HCT116 (cell line): Measurements from ENCODE around the gene LIPT2. TPM values are rescaled to one million over a fixed set of nuclear protein-coding genes. Genes with fewer than 3 reads are reported as not detected.

ENCODE experiments used
- ATAC-seq: fragments of 200-7000 bp; cut with Tn5 transposase; 2 replicates; pipeline ENCODE4 v1.9.1; 2020; ENCODE audit warnings: mild to moderate bottlenecking, moderate library complexity
- BruUV-seq: library from RNA; stranded (reverse); fragments of 400-500 nt; replicated peaks from 2 replicates; lab custom pipeline; 2021; lab: Mats Ljungman, UMichigan
- CTCF ChIA-PET: fragments of 300-600 bp; sonication (Branson Sonifier 250); formaldehyde crosslinking; loops from one replicate; lab custom pipeline; 2021; ENCODE audit warnings: antibody characterized with exemption; lab: Charles Lee
- POLR2A ChIA-PET: fragments of 300-600, 350-600 bp; sonication (Branson Sonifier 250); formaldehyde crosslinking; loops from one replicate; lab custom pipeline; 2021; ENCODE audit warnings: antibody characterized with exemption; lab: Charles Lee
- RAD21 ChIA-PET, 2 experiments: fragments of 300-600 bp; sonication (Branson Sonifier 250); formaldehyde crosslinking; loops; one replicate each; lab custom pipeline; 2023; ENCODE audit warnings: low total read pairs in 2 of 2; ENCODE audit not compliant: uncharacterized antibody in 2 of 2, unreplicated experiment in 2 of 2, low non-redundant PET in 1 of 2; lab: Charles Lee
- DNase-seq: peaks from one replicate; pipeline ENCODE4 v3.0.0-alpha.2; 2010; ENCODE audit warnings: low read depth, low spot score
- H2AFZ ChIP-seq: fragments of 200-600 bp; shearing (Covaris generic), sonication (generic); 2 replicates; pipeline ENCODE4 v1.6.1; 2017; ENCODE audit warnings: low read depth, mixed run types, mixed read lengths, antibody characterized with exemption, low read length; ENCODE audit not compliant: poor library complexity, severe bottlenecking
- H3K27ac ChIP-seq: 2 replicates; pipeline ENCODE4 v1.5.1; 2012; ENCODE audit warnings: low read depth, low read length
- H3K27me3 ChIP-seq: fragments of 200-600 bp; sonication (generic); 2 replicates; pipeline ENCODE4 v1.6.1; 2016; ENCODE audit warnings: mixed run types, low read length, mixed read lengths; ENCODE audit not compliant: insufficient read depth
- H3K36me3 ChIP-seq, 2 experiments: fragments of 200-500 bp in 1 of 2; fragments of 200-600 bp in 1 of 2; sonication (Bioruptor generic) in 1 of 2; sonication (generic) in 1 of 2; 2 replicates each; pipeline versions ENCODE4 v1.5.1 to v1.6.1; 2014 to 2016; ENCODE audit warnings: low read length in 2 of 2, inconsistent platforms in 1 of 2, mixed read lengths in 1 of 2, mixed run types in 1 of 2; ENCODE audit not compliant: insufficient read depth in 2 of 2, control insufficient read depth in 1 of 2
- H3K4me1 ChIP-seq, 2 experiments: fragments of 200-600 bp in 1 of 2; sonication (generic) in 1 of 2; 2 replicates each; pipeline versions ENCODE4 v1.5.1 to v1.6.1; 2012 to 2017; ENCODE audit warnings: low read length in 2 of 2, inconsistent platforms in 1 of 2, mild to moderate bottlenecking in 1 of 2, mixed read lengths in 1 of 2, mixed run types in 1 of 2, moderate library complexity in 1 of 2; ENCODE audit not compliant: insufficient read depth in 2 of 2, control insufficient read depth in 1 of 2
- H3K4me2 ChIP-seq: fragments of 200-600 bp; sonication (generic); 2 replicates; pipeline ENCODE4 v1.6.1; 2017; ENCODE audit warnings: mixed run types, low read length, mixed read lengths
- H3K4me3 ChIP-seq, 2 experiments: fragments of 200-600 bp in 1 of 2; sonication (generic) in 1 of 2; replicated peaks in 1 of 2; 2 replicates each; pipeline ENCODE4 v1.5.1; 2011 to 2016; ENCODE audit warnings: low read length in 2 of 2, control low read depth in 1 of 2, low read depth in 1 of 2, mild to moderate bottlenecking in 1 of 2, mixed read lengths in 1 of 2, mixed run types in 1 of 2
- H3K79me2 ChIP-seq: fragments of 200-600 bp; sonication (generic); 2 replicates; pipeline ENCODE4 v1.6.1; 2017; ENCODE audit warnings: mild to moderate bottlenecking, mixed run types, low read length, moderate library complexity, mixed read lengths; ENCODE audit not compliant: insufficient read depth
- H3K9ac ChIP-seq: fragments of 200-600 bp; sonication (generic); 2 replicates; pipeline ENCODE4 v1.6.1; 2016; ENCODE audit warnings: low read length, mixed read lengths
- H3K9me2 ChIP-seq: fragments of 200-600 bp; sonication (generic), shearing (Covaris generic); 2 replicates; pipeline ENCODE4 v1.6.1; 2017; ENCODE audit warnings: mixed run types, mild to moderate bottlenecking, moderate library complexity; ENCODE audit not compliant: insufficient read depth
- H3K9me3 ChIP-seq, 2 experiments: fragments of 200-500 bp in 1 of 2; fragments of 200-600 bp in 1 of 2; sonication (Bioruptor generic) in 1 of 2; sonication (generic) in 1 of 2; 2 replicates each; pipeline ENCODE4 v1.6.1; 2014 to 2017; ENCODE audit warnings: low read length in 2 of 2, mixed read lengths in 2 of 2, inconsistent platforms in 1 of 2, low read depth in 1 of 2, mild to moderate bottlenecking in 1 of 2, mixed run types in 1 of 2, moderate library complexity in 1 of 2; ENCODE audit not compliant: control insufficient read depth in 1 of 2, insufficient read depth in 1 of 2
- H4K20me1 ChIP-seq: fragments of 200-600 bp; sonication (generic), shearing (Covaris generic); 2 replicates; pipeline ENCODE4 v1.6.1; 2017; ENCODE audit warnings: mixed run types, mild to moderate bottlenecking, moderate library complexity; ENCODE audit not compliant: insufficient read depth
- SRF ChIP-seq: IDR thresholded peaks from 2 replicates; pipeline ENCODE4 v1.6.1; 2012; ENCODE audit warnings: low read depth
- ZFX ChIP-seq: fragments of 450-650 bp; IDR thresholded peaks from 2 replicates; pipeline ENCODE4 v1.6.1; 2017
- intact Hi-C: fragments of 100-400 bp; cut with micrococcal nuclease; formaldehyde crosslinking; loops from 2 replicates; pipeline ENCODE4 v1.10.0; 2022
- total RNA-seq: library from RNA; stranded (reverse); gene quantifications from one replicate; pipeline ENCODE4 v1.2.1, GENCODE V29; 2021; ENCODE audit not compliant: unreplicated experiment
- TF ChIP-seq, protein P1 (sequence below): IDR thresholded peaks from 2 replicates; pipeline ENCODE4 v1.6.1; 2012

Gene LIPT2
- total RNA-seq, 1 experiment from 2014 or later: 3.4 TPM

DNA sequence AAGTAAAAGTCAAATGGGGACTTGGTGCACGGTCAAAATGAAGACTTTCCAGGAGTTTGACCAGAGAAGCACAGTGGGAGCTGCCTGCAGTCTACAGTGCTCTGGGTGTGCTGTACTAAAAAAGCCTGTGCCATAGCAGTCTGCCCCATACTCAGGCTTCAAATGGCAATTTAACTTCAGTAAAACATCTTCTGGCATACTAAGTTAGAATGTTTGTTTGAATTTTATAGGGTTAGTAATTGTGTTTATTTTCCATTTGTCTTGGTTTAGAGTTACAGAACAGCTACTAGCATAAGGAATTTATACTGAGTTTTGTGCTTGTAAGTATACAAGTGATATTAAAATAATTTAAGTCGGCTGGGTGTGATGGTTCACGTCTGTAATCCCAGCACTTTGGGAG, 29.3 kb upstream of the LIPT2 start:
- no peaks in the 10 kb centered on the region for H3K79me2 ChIP-seq
- no peak overlapping the region for H3K4me3 ChIP-seq
- no peak overlapping the region for H3K9ac ChIP-seq
- no TSS peak for BruUV-seq
- no peaks in the 10 kb centered on the region for H3K27me3 ChIP-seq
- ChIA-PET RAD21 (no interaction called here), POLR2A (no interaction called here), CTCF (no interaction called here)
- no peaks in the 10 kb centered on the region for H3K9me3 ChIP-seq
- H3K36me3 ChIP-seq: no peaks in the 10 kb centered on the region
- no peak for DNase-seq
- H2AFZ ChIP-seq: no peak overlapping the region
- no peaks in the 10 kb centered on the region for H3K9me2 ChIP-seq
- no peak overlapping the region for H3K4me2 ChIP-seq
- H3K27ac ChIP-seq: no peak overlapping the region
- no peaks in the 10 kb centered on the region for H4K20me1 ChIP-seq
- no peaks in the 10 kb centered on the region for H3K4me1 ChIP-seq
- intact Hi-C loops: no loop called here
- TF ChIP-seq, protein P1, sequence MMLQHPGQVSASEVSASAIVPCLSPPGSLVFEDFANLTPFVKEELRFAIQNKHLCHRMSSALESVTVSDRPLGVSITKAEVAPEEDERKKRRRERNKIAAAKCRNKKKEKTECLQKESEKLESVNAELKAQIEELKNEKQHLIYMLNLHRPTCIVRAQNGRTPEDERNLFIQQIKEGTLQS: no peak
- ATAC-seq: no peak

DNA sequence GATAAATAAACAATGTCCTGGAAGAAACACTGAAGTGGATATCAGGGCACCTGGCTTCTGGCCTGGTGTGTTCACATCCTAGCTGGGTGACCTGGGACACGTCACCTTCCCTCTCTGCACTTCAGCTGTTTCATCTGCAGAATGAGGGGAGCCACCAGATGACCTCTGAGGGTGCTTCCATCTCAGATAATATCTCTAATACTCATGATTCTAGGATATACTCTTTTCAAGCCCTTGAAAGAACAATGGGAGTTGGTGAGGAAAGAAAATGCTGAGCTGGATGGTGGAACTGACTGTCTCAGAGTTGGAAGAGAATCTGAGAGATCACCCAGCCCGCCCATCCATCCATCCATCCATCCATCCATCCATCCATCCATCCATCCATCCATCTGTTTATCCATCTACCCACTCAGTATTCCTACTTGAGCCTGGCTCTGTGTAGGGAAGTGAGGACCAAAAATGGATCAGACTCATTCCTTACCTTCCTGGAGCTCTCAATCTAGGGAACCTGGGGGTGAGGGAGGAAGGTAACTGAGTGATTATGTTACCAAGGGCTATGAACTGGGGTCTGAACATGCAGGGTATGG, 28.2 kb upstream of the LIPT2 start:
- no TSS peak for BruUV-seq
- H4K20me1 ChIP-seq: no peaks in the 10 kb centered on the region
- TF ChIP-seq ZFX: no peak
- no peak for TF ChIP-seq SRF
- H3K4me2 ChIP-seq: no peak overlapping the region
- ATAC-seq: no peak
- no peak overlapping the region for H3K27ac ChIP-seq
- no peak overlapping the region for H3K4me3 ChIP-seq
- no peaks in the 10 kb centered on the region for H3K27me3 ChIP-seq
- H3K4me1 ChIP-seq: no peaks in the 10 kb centered on the region
- H3K79me2 ChIP-seq: no peaks in the 10 kb centered on the region
- intact Hi-C loops: no loop called here
- no peak overlapping the region for H3K9ac ChIP-seq
- H2AFZ ChIP-seq: no peak overlapping the region
- H3K9me3 ChIP-seq: no peaks in the 10 kb centered on the region
- RAD21 ChIA-PET: no interaction called here
- H3K36me3 ChIP-seq: no peaks in the 10 kb centered on the region
- CTCF ChIA-PET: no interaction called here
- DNase-seq: no peak
- POLR2A ChIA-PET: no interaction called here
- H3K9me2 ChIP-seq: no peaks in the 10 kb centered on the region
